ENCODE results near the gene FGFBP3.

The FGFBP3 gene

GRCh38 chr10:91893051-91893450, 16.2 kb downstream of the FGFBP3 start:
- POLR2A ChIA-PET (ENCODE audit: low non-redundant PET), result no interaction called here
- CTCF ChIA-PET, result no interaction called here

DNA sequence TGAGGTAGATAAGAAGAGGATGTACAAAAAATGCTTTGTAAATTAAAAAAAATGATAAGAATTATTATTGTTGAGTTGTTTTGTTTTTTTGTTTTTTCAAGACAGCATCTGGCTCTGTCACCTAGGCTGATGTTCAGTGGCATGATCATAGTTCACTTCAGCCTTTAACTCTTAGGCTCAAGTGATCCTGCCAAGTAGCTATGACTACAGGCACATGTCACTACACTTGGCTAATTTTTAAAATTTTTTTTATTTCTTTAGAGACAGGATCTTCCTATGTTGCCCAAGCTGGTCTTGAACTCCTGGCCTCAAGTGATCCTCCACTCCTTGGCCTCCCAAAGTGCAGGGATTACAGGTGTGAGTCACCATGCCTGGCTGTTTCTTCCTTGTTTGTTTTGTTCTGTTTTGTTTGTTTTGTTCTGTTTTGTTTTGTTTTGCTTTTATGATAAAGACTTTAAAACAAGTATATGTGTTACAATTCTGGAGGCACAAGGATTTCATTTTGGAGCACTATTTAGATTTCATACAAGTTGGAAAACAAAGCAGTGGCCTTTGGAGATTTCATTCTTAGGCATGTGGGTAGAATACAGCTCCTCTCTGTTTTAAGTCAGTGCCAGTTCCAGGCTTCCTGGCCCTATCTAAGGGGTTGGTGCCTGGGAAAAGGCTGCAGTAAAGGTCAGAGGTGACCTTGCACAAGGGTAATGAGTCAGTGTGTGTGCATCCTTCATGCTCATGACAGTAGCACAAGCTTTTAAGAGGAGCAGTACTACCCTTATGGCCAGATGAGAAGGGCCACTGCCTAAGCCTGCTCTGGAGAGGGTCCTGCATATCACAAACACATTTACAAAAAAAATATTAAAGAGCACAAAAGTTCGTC, 17.9 kb downstream of the FGFBP3 start:
- H3K27ac ChIP-seq, result no peak overlapping the region
- CTCF ChIA-PET, result no interaction called here
- TF ChIP-seq, protein P1, sequence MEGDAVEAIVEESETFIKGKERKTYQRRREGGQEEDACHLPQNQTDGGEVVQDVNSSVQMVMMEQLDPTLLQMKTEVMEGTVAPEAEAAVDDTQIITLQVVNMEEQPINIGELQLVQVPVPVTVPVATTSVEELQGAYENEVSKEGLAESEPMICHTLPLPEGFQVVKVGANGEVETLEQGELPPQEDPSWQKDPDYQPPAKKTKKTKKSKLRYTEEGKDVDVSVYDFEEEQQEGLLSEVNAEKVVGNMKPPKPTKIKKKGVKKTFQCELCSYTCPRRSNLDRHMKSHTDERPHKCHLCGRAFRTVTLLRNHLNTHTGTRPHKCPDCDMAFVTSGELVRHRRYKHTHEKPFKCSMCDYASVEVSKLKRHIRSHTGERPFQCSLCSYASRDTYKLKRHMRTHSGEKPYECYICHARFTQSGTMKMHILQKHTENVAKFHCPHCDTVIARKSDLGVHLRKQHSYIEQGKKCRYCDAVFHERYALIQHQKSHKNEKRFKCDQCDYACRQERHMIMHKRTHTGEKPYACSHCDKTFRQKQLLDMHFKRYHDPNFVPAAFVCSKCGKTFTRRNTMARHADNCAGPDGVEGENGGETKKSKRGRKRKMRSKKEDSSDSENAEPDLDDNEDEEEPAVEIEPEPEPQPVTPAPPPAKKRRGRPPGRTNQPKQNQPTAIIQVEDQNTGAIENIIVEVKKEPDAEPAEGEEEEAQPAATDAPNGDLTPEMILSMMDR (conservative IDR thresholded peaks at IDR 0.05; ENCODE audit: low read depth), result no peak
- DNase-seq (ENCODE audit: low spot score), result no peak
- POLR2A ChIA-PET (ENCODE audit: low non-redundant PET), result no interaction called here

More at GRCh38 chr10:91893051-91893450, 16.2 kb downstream of the FGFBP3 start:
- DNase-seq (ENCODE audit: low spot score), result no peak
- no peak overlapping the region for H3K27ac ChIP-seq
- TF ChIP-seq, protein P1 (conservative IDR thresholded peaks at IDR 0.05; ENCODE audit: low read depth), result no peak

- ChIA-PET CTCF (interaction anchor here (1.3 kb wide), 1 partner anchor 12 kb away, joined by 9 read pairs; no protein-coding TSS in a partner anchor), POLR2A (ENCODE audit: low non-redundant PET) (no interaction called here)
- TF ChIP-seq, protein P1 (conservative IDR thresholded peaks at IDR 0.05; ENCODE audit: low read depth), result no peak
- peak; percentile 30 for DNase-seq (ENCODE audit: low spot score)
- H3K27ac ChIP-seq, result no peak overlapping the region
Measured at GRCh38 chr10:91887272-91888076, 21.8 kb downstream of the FGFBP3 start.

GRCh38 chr10:91886954-91887271, 22.4 kb downstream of the FGFBP3 start:
- H3K27ac ChIP-seq, result no peak overlapping the region
- DNase-seq (ENCODE audit: low spot score), result no peak
- TF ChIP-seq, protein P1 (conservative IDR thresholded peaks at IDR 0.05; ENCODE audit: low read depth), result no peak
- CTCF ChIA-PET, result interaction anchor here (1.3 kb wide), 1 partner anchor 12 kb away, joined by 9 read pairs; no protein-coding TSS in a partner anchor
- POLR2A ChIA-PET (ENCODE audit: low non-redundant PET), result no interaction called here

DNA sequence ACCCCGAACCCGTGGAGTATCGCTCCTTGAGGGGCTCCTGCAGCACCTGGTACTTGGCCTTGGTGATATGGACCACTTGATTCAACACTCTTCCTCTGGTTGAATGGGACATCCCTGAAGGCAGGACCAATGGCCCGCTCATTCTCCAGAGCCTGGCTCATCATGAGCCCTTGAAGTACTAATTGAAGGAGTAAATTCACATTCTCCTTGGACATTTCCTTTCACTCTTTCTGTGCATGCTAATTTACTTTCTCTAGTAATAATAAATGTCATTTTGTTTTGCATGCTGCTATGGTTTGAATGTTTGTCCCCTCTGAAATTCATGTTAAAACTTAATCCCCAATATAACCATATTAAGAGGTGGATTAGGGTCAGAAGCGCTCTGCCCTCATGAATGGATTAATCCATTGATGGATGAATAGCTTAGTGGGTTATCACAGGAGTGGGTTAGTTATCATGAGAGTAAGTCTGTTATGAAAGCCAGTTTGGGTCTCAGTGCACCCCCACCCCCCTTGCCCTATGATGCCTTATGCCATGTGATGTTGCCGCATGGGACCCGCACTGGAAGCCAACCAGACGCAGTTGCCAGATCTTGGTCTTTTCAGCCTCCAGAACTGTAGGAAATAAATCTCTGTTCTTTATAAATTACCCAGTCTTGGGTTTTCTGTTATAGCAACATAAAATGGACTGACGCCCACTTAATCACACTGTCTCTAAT, 23.8 kb downstream of the FGFBP3 start:
- CTCF ChIA-PET, result interaction anchor here (0.6 kb wide), 1 partner anchor 489 kb away, joined by 3 read pairs; no protein-coding TSS in a partner anchor
- TF ChIP-seq, protein P1 (conservative IDR thresholded peaks at IDR 0.05; ENCODE audit: low read depth), result no peak
- POLR2A ChIA-PET (ENCODE audit: low non-redundant PET), result interaction anchor here (0.8 kb wide), 1 partner anchor 319 kb away, joined by 3 read pairs; no protein-coding TSS in a partner anchor
- DNase-seq (ENCODE audit: low spot score), result no peak
- H3K27ac ChIP-seq, result no peak overlapping the region

GRCh38 chr10:91884536-91884935, 24.8 kb downstream of the FGFBP3 start:
- POLR2A ChIA-PET (ENCODE audit: low non-redundant PET), result no interaction called here

More at GRCh38 chr10:91884536-91884935, 24.8 kb downstream of the FGFBP3 start:
- TF ChIP-seq, protein P1 (conservative IDR thresholded peaks at IDR 0.05; ENCODE audit: low read depth), result no peak
- CTCF ChIA-PET, result interaction anchor here (0.6 kb wide), 1 partner anchor 488 kb away, joined by 3 read pairs; no protein-coding TSS in a partner anchor
- DNase-seq (ENCODE audit: low spot score), result no peak
- no peak overlapping the region for H3K27ac ChIP-seq

Measured in RWPE1 (cell line).